Natural killer cell (primary cell): ENCODE data around the gene ADSS1. TPM values are rescaled to one million over a fixed set of nuclear protein-coding genes. Genes with fewer than 3 reads are reported as not detected.

ENCODE experiments used
- ATAC-seq, 3 donors: fragments of 150-1000 bp in 2 of 3; fragments of 200-7000 bp in 1 of 3; cut with Tn5 transposase; 1 replicate in 1 of 3; 2 replicates in 2 of 3; pipeline ENCODE4 v1.10.0; 2021; ENCODE audit warnings: mild to moderate bottlenecking in 2 of 3, moderate library complexity in 2 of 3
- DNase-seq, 2 donors: peaks; one replicate each; pipeline versions ENCODE4 v3.0.0 to v3.0.0-alpha.2; 2013 to 2021; ENCODE audit warnings: mixed read lengths in 1 of 2
- H3K27ac ChIP-seq: one replicate; pipeline ENCODE4 v1.5.1; 2013; ENCODE audit warnings: mild to moderate bottlenecking, low read length
- H3K27me3 ChIP-seq: one replicate; pipeline ENCODE4 v1.6.1; 2013; ENCODE audit warnings: low read length; ENCODE audit not compliant: control insufficient read depth, insufficient read depth
- H3K36me3 ChIP-seq: one replicate; pipeline ENCODE4 v1.6.1; 2013; ENCODE audit warnings: low read length; ENCODE audit not compliant: control insufficient read depth, insufficient read depth
- H3K4me1 ChIP-seq: one replicate; pipeline ENCODE4 v1.6.1; 2013; ENCODE audit warnings: low read length; ENCODE audit not compliant: control insufficient read depth, insufficient read depth
- H3K4me3 ChIP-seq: one replicate; pipeline ENCODE4 v1.5.1; 2013; ENCODE audit warnings: low read length
- H3K9me3 ChIP-seq: one replicate; pipeline ENCODE4 v1.6.1; 2013; ENCODE audit warnings: low read length; ENCODE audit not compliant: control insufficient read depth, insufficient read depth
- H3K27ac Mint-ChIP-seq, 2 donors: one replicate each; pipeline ENCODE4 v1.8.0; 2022; ENCODE audit warnings: mild to moderate bottlenecking in 2 of 2, mixed read lengths in 2 of 2, moderate library complexity in 1 of 2
- H3K27me3 Mint-ChIP-seq, 2 donors: one replicate each; pipeline ENCODE4 v1.8.0; 2022; ENCODE audit warnings: low read depth in 2 of 2, mixed read lengths in 2 of 2
- H3K36me3 Mint-ChIP-seq: one replicate; pipeline ENCODE4 v1.8.0; 2022; ENCODE audit warnings: mixed read lengths
- H3K4me1 Mint-ChIP-seq, 2 donors: one replicate each; pipeline ENCODE4 v1.8.0; 2022; ENCODE audit warnings: mixed read lengths in 2 of 2
- H3K4me3 Mint-ChIP-seq: one replicate; pipeline ENCODE4 v1.8.0; 2022; ENCODE audit warnings: mild to moderate bottlenecking, moderate library complexity, mixed read lengths
- H3K9me3 Mint-ChIP-seq, 2 donors: one replicate each; pipeline ENCODE4 v1.8.0; 2022; ENCODE audit warnings: mixed read lengths in 2 of 2
- CTCF ChIP-seq: fragments of 200-600 bp; IDR thresholded peaks from one replicate; pipeline ENCODE4 v1.8.0; 2022; ENCODE audit warnings: antibody characterized with exemption
- WGBS: methylation state at CpG from one replicate; pipeline ENCODE4 v1.1.7; 2013; ENCODE audit warnings: missing lambda C conversion rate; ENCODE audit not compliant: insufficient coverage; 5-methylcytosine and 5-hydroxymethylcytosine counted together
- intact Hi-C: fragments of 100-400 bp; cut with micrococcal nuclease; formaldehyde crosslinking; loops from one replicate; pipeline ENCODE4 v1.14.2; 2022
- total RNA-seq, 4 donors: library from RNA; stranded (reverse); fragments of 120-200 nt in 1 of 4; gene quantifications; one replicate each; pipeline versions ENCODE4 v1.2.3 to v1.2.4, GENCODE V29; 2013 to 2022

Gene ADSS1
- total RNA-seq, 3 donors from 2014 or later (not counting 1 experiment from before 2014, with no cell fraction given): 2.1 to 2.7 (median 2.5) TPM

- H3K27me3 Mint-ChIP-seq: no peaks in the 10 kb centered on the region
Measured at GRCh38 chr14:104709387-104710039, 14.5 kb upstream of the ADSS1 start.

GRCh38 chr14:104710071-104710735 lies 13.8 kb upstream of the ADSS1 start:
- H3K36me3 ChIP-seq: no peaks in the 10 kb centered on the region
- DNase-seq (no peak), ATAC-seq (no peak)
- Mint-ChIP-seq H3K27me3 (no peaks in the 10 kb centered on the region), H3K4me1 (peaks cover 0 to 6% of the 10 kb centered on the region in 2 donors), H3K27ac (no peak overlapping the region), H3K9me3 (no peaks in the 10 kb centered on the region), H3K36me3 (no peaks in the 10 kb centered on the region), H3K4me3 (no peak overlapping the region)
- TF ChIP-seq CTCF: no peak
- H3K27me3 ChIP-seq: no peaks in the 10 kb centered on the region
- no peak overlapping the region for H3K4me3 ChIP-seq
- H3K9me3 ChIP-seq: no peaks in the 10 kb centered on the region
- WGBS: 97% methylated on average over 34 of the region's 34 CpGs
- peaks cover 4% of the 10 kb centered on the region for H3K4me1 ChIP-seq
- intact Hi-C loops: no loop called here
- H3K27ac ChIP-seq: no peak overlapping the region

More at GRCh38 chr14:104709387-104710039, 14.5 kb upstream of the ADSS1 start:
- H3K36me3 Mint-ChIP-seq: no peaks in the 10 kb centered on the region
- no peak overlapping the region for H3K27ac ChIP-seq
- peaks cover 4% of the 10 kb centered on the region for H3K4me1 ChIP-seq
- DNase-seq (no peak), ATAC-seq (no peak)
- no peaks in the 10 kb centered on the region for H3K36me3 ChIP-seq
- no peak overlapping the region for H3K4me3 ChIP-seq
- H3K4me3 Mint-ChIP-seq: no peak overlapping the region
- 96% methylated on average over 18 of the region's 18 CpGs for WGBS
- intact Hi-C loops: no loop called here
- no peak for TF ChIP-seq CTCF
- H3K9me3 ChIP-seq: no peaks in the 10 kb centered on the region
- no peak overlapping the region for H3K27ac Mint-ChIP-seq
- H3K9me3 Mint-ChIP-seq: no peaks in the 10 kb centered on the region
- no peaks in the 10 kb centered on the region for H3K27me3 ChIP-seq
- peaks cover 0 to 6% of the 10 kb centered on the region in 2 donors for H3K4me1 Mint-ChIP-seq

GRCh38 chr14:104712881-104713734 lies 10.9 kb upstream of the ADSS1 start:
- no peak overlapping the region for H3K27ac ChIP-seq
- no peaks in the 10 kb centered on the region for H3K36me3 ChIP-seq
- no peaks in the 10 kb centered on the region for H3K27me3 ChIP-seq
- Mint-ChIP-seq H3K27me3 (no peaks in the 10 kb centered on the region), H3K27ac (no peak overlapping the region), H3K4me3 (no peak overlapping the region), H3K4me1 (peaks cover 10 to 11% of the 10 kb centered on the region in 2 donors), H3K9me3 (no peaks in the 10 kb centered on the region), H3K36me3 (no peaks in the 10 kb centered on the region)
- intact Hi-C loops: no loop called here
- TF ChIP-seq CTCF: no peak
- 87% methylated on average over 40 of the region's 40 CpGs for WGBS
- DNase-seq (no peak), ATAC-seq (no peak)
- H3K4me3 ChIP-seq: no peak overlapping the region
- no peaks in the 10 kb centered on the region for H3K9me3 ChIP-seq
- peaks cover 8% of the 10 kb centered on the region for H3K4me1 ChIP-seq
